Right lobe of liver (tissue), 6 donors: ENCODE results near the gene RASA2. TPM values are rescaled to one million over a fixed set of nuclear protein-coding genes. Genes with fewer than 3 reads are reported as not detected.

Experiments used
- ATAC-seq, 4 donors: fragments of 200-7000 bp; cut with Tn5 transposase; one replicate each; pipeline ENCODE4 v1.9.1; 2020; ENCODE audit warnings: mild to moderate bottlenecking in 4 of 4, moderate library complexity in 4 of 4
- DNase-seq, 3 donors: peaks; one replicate each; pipeline ENCODE4 v3.0.0-alpha.2; 2020
- H3K27ac ChIP-seq, 3 donors: fragments of 200-600 bp; one replicate each; pipeline ENCODE4 v1.8.0; 2022
- H3K27me3 ChIP-seq, 2 donors: fragments of 200-600 bp; one replicate each; pipeline ENCODE4 v1.8.0; 2022
- H3K36me3 ChIP-seq, 4 donors: fragments of 200-600 bp; sonication (generic) in 1 of 4; one replicate each; pipeline versions ENCODE4 v1.5.1 to v1.8.0; 2017 to 2022; ENCODE audit warnings: control low read depth in 1 of 4
- H3K4me1 ChIP-seq, 4 donors: fragments of 200-600 bp; sonication (generic) in 1 of 4; one replicate each; pipeline versions ENCODE4 v1.5.1 to v1.8.0; 2017 to 2022; ENCODE audit warnings: control low read depth in 1 of 4
- H3K4me3 ChIP-seq, 3 donors: fragments of 200-600 bp; one replicate each; pipeline ENCODE4 v1.8.0; 2022
- H3K9me3 ChIP-seq, 4 donors: fragments of 200-600 bp; sonication (generic) in 1 of 4; one replicate each; pipeline versions ENCODE4 v1.5.1 to v1.8.0; 2017 to 2022; ENCODE audit warnings: control low read depth in 1 of 4
- POLR2A ChIP-seq: fragments of 450-650 bp; IDR thresholded peaks from one replicate; pipeline ENCODE4 v1.6.1; 2017; ENCODE audit warnings: antibody characterized with exemption, mild to moderate bottlenecking
- WGBS: methylation state at CpG from one replicate; pipeline ENCODE4 v1.1.6; 2018; ENCODE audit warnings: low coverage, low lambda C conversion rate; ENCODE audit not compliant: insufficient coverage; ENCODE audit errors: missing lambda C conversion rate; 5-methylcytosine and 5-hydroxymethylcytosine counted together
- intact Hi-C, 2 donors: fragments of 100-400 bp; cut with DNase I; formaldehyde crosslinking; loops; one replicate each; pipeline versions ENCODE4 v1.11.2 to v1.14.1; 2022
- total RNA-seq, 6 experiments: library from RNA; depleted of rRNA in 2 of 6; stranded (reverse); fragments of >200 nt in 2 of 6; fragmentation: NEBNext Ultra II Directional in 3 of 6; extraction: Animal tissue kit (Norgen Biotek cat#: 25700) in 3 of 6; gene quantifications; one replicate each; pipeline versions ENCODE4 v1.1.0 to v1.2.4, GENCODE V29; 2016 to 2023
- TF ChIP-seq, protein P1 (sequence below), 4 donors: fragments of 200-600 bp in 3 of 4; fragments of 450-650 bp in 1 of 4; IDR thresholded peaks; one replicate each; pipeline versions ENCODE4 v1.5.1 to v1.8.0; 2016 to 2022; ENCODE audit warnings: antibody characterized with exemption in 4 of 4, mild to moderate bottlenecking in 2 of 4
- donor health status: DM: no; HTN: yes; CAD: no.
- donor health status: DM: no; HTN: no; CAD: no.
- donor health status: DM: no; HTN: no; CAD: no.
- donor health status: DM: no; HTN: yes; CAD: no.
- donor health status: DM: no; HTN: yes; CAD: no.

Gene RASA2
- total RNA-seq, 6 experiments from 2014 or later: 3.5 to 7.9 (median 5.5) TPM

DNA sequence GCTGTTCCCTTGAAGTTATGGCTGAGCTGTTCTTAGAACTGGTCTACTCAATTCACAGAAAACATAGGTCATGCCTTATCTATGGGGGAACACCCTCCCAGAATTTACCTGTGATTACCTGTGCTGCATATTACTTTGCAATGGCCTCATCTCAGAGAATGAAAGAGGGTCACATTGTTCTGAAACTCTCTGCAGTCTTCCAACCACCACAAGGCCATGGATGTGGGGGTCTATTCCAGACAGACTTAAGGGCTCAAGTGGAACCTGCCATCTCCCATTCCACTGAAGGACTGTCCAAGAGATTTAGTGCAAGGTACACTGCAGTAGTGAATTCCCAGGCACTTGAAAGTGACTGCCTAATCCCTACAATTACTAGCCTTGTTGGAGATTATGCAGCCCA, 40.1 kb upstream of the RASA2 start:
- intact Hi-C loops: no loop called here
- no peaks in the 10 kb centered on the region for H3K27me3 ChIP-seq

DNA sequence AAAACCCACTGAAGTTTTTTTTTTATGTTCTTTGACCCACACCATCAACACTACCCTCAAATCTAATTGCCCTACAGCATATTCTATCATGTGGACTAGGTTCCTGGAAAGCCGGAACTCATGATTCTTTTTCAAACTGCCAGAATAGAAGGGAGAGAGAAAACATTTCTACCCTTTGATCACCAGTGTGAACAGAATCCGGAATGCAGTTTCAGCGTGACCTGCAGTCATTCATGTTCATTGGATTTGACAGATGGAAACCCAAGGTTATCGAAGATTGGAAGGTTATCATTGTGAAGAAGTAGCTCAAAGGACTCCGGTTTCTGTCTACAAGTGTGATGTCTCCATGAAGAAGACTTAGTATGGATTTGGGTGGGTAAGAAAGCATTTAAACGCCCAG, 39.4 kb upstream of the RASA2 start:
- DNase-seq (no peak), ATAC-seq (no peak)
- H3K9me3 ChIP-seq: no peaks in the 10 kb centered on the region
- no peak overlapping the region for H3K27ac ChIP-seq
- no peak for TF ChIP-seq POLR2A
- TF ChIP-seq, protein P1, sequence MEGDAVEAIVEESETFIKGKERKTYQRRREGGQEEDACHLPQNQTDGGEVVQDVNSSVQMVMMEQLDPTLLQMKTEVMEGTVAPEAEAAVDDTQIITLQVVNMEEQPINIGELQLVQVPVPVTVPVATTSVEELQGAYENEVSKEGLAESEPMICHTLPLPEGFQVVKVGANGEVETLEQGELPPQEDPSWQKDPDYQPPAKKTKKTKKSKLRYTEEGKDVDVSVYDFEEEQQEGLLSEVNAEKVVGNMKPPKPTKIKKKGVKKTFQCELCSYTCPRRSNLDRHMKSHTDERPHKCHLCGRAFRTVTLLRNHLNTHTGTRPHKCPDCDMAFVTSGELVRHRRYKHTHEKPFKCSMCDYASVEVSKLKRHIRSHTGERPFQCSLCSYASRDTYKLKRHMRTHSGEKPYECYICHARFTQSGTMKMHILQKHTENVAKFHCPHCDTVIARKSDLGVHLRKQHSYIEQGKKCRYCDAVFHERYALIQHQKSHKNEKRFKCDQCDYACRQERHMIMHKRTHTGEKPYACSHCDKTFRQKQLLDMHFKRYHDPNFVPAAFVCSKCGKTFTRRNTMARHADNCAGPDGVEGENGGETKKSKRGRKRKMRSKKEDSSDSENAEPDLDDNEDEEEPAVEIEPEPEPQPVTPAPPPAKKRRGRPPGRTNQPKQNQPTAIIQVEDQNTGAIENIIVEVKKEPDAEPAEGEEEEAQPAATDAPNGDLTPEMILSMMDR (IDR thresholded peaks at IDR 0.05): no peak
- intact Hi-C loops: no loop called here
- no peaks in the 10 kb centered on the region for H3K4me1 ChIP-seq
- 88% methylated on average over 6 of the region's 6 CpGs for WGBS
- peaks cover 0 to 31% (median 14%) of the 10 kb centered on the region in 4 donors for H3K36me3 ChIP-seq
- H3K4me3 ChIP-seq: no peak overlapping the region
- H3K27me3 ChIP-seq: no peaks in the 10 kb centered on the region

More for the DNA sequence above, 40.1 kb upstream of the RASA2 start:
- Histone ChIP-seq H3K9me3 (no peaks in the 10 kb centered on the region), H3K4me1 (no peaks in the 10 kb centered on the region), H3K36me3 (peaks cover 0 to 31% (median 15%) of the 10 kb centered on the region in 4 donors), H3K27ac (no peak overlapping the region), H3K4me3 (no peak overlapping the region)
- TF ChIP-seq, protein P1 (IDR thresholded peaks at IDR 0.05): no peak
- no peak for TF ChIP-seq POLR2A
- no peak for ATAC-seq
- DNase-seq: no peak

DNA sequence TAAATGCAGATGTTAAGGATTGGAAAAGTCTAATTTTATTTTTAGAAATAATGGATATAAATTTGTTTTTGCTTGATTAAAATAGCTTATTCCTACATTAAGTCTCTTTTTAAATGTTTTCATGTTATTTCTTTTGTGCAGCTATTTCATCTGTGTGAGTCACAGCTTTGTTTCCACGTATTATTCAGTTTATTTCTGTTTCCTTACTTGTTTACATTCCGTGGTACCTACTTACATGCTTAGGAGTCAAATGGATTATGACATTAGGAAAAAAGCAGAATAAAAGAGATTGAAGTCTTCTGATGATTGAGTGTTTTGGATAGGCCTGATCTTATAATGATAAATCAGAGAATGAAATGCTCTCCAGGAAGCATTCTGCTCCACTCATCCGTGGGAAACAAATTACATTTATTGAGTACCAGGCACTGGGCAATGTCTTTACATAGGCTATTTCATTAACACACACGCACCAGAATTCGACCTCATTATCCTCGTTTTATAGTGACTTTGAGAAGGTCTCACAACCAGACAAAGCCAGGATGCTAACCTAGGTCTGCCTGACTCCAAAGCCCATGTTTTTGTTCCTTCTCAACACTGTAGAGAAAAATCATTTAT, 38.1 kb upstream of the RASA2 start:
- Histone ChIP-seq H3K36me3 (peaks cover 0 to 20% (median 8%) of the 10 kb centered on the region in 4 donors), H3K4me1 (no peaks in the 10 kb centered on the region), H3K27me3 (no peaks in the 10 kb centered on the region), H3K4me3 (no peak overlapping the region), H3K9me3 (no peaks in the 10 kb centered on the region), H3K27ac (no peak overlapping the region)
- intact Hi-C loops: no loop called here
- TF ChIP-seq, protein P1 (IDR thresholded peaks at IDR 0.05): no peak
- TF ChIP-seq POLR2A: no peak
- no peak for DNase-seq
- no peak for ATAC-seq
- 73% methylated on average over 6 of the region's 6 CpGs for WGBS

DNA sequence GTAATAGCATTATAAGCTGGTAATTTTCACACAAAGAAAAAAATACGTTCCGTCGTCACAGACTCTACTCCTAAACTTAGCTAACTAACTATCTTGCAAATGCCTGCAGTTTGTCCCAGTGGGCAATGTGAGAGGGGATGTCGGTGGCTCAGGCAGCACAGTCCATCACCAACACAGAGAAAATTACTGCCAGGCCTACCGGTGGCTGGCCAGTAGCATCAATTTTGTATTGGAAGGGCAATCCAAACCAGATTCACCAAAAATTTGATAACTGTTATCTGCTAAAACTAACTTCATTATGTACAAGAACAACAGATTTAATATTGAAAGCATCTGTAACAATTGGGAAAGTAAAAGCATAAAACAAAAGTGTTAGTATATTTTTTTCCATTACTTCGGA, 37.4 kb upstream of the RASA2 start:
- H3K36me3 ChIP-seq: peaks cover 0 to 13% (median 5%) of the 10 kb centered on the region in 4 donors
- no peak for TF ChIP-seq POLR2A
- TF ChIP-seq, protein P1 (IDR thresholded peaks at IDR 0.05): no peak
- no peaks in the 10 kb centered on the region for H3K27me3 ChIP-seq
- no peaks in the 10 kb centered on the region for H3K4me1 ChIP-seq
- ATAC-seq (no peak), DNase-seq (no peak)
- 80% methylated on average over 6 of the region's 6 CpGs for WGBS
- intact Hi-C loops: no loop called here
- H3K4me3 ChIP-seq: no peak overlapping the region
- no peak overlapping the region for H3K27ac ChIP-seq
- no peaks in the 10 kb centered on the region for H3K9me3 ChIP-seq
